Measurements from ENCODE around the gene TNFAIP8. TPM values are rescaled to one million over a fixed set of nuclear protein-coding genes. Genes with fewer than 3 reads are reported as not detected.

Gene TNFAIP8
- total and polyA plus RNA-seq, 2 donors (not counting 1 experiment from before 2014, with no cell fraction given) = 36.7 to 37.7 TPM

- H3K9ac ChIP-seq (ENCODE audit: insufficient read depth, low read length) = no peak overlapping the region
- no peak overlapping the region for H2AFZ ChIP-seq (ENCODE audit: low read length)
- no peaks in the 10 kb centered on the region for H3K9me3 ChIP-seq (ENCODE audit: control insufficient read depth, insufficient read depth, low read depth, low read length)
- H3K36me3 ChIP-seq (ENCODE audit: control insufficient read depth, insufficient read depth, low read length) = no peaks in the 10 kb centered on the region
- TF ChIP-seq EZH2 (IDR thresholded peaks at IDR 0.05; ENCODE audit: low read length, missing control alignments) = no peak
- no peak overlapping the region for H3K4me2 ChIP-seq (ENCODE audit: extremely low read depth, insufficient read depth, low read length)
- no peak overlapping the region for H3K4me3 ChIP-seq (replicated peaks in 1 of 4; ENCODE audit: control extremely low read depth in 1 of 4, insufficient read depth in 1 of 4, low read depth in 3 of 4, low read length in 4 of 4)
- H3K27me3 ChIP-seq (ENCODE audit: control insufficient read depth, insufficient read depth, low read length) = no peaks in the 10 kb centered on the region
- H3K79me2 ChIP-seq (ENCODE audit: control insufficient read depth, insufficient read depth, low read length) = no peaks in the 10 kb centered on the region
- no peaks in the 10 kb centered on the region for H4K20me1 ChIP-seq (ENCODE audit: control insufficient read depth, extremely low read depth, insufficient read depth, low read length)
- H3K4me1 ChIP-seq (ENCODE audit: control insufficient read depth, extremely low read depth, insufficient read depth, low read length) = peaks cover 2% of the 10 kb centered on the region
- peak in 1 of 2 donors; percentile 56 for DNase-seq (ENCODE audit: low read depth in 2 of 2)
- H3K27ac ChIP-seq (ENCODE audit: insufficient read depth, low read length) = no peak overlapping the region
Observed at GRCh38 chr5:119378075-119378700, 22.4 kb downstream of the TNFAIP8 start.

GRCh38 chr5:119379096-119379495 is 23.3 kb downstream of the TNFAIP8 start:
- no peak overlapping the region for H3K9ac ChIP-seq (ENCODE audit: insufficient read depth, low read length)
- no peaks in the 10 kb centered on the region for H3K9me3 ChIP-seq (ENCODE audit: control insufficient read depth, insufficient read depth, low read depth, low read length)
- H2AFZ ChIP-seq (ENCODE audit: low read length) = no peak overlapping the region
- H4K20me1 ChIP-seq (ENCODE audit: control insufficient read depth, extremely low read depth, insufficient read depth, low read length) = no peaks in the 10 kb centered on the region
- TF ChIP-seq CTCF (conservative IDR thresholded peaks at IDR 0.05 in 1 of 2, IDR thresholded peaks at IDR 0.05 in 1 of 2; ENCODE audit: low read depth in 1 of 2, low read length in 2 of 2) (no peak), EZH2 (IDR thresholded peaks at IDR 0.05; ENCODE audit: low read length, missing control alignments) (no peak)
- no peak overlapping the region for H3K4me3 ChIP-seq (replicated peaks in 1 of 4; ENCODE audit: control extremely low read depth in 1 of 4, insufficient read depth in 1 of 4, low read depth in 3 of 4, low read length in 4 of 4)
- no peak for DNase-seq (ENCODE audit: low read depth in 2 of 2)
- no peak overlapping the region for H3K27ac ChIP-seq (ENCODE audit: insufficient read depth, low read length)
- no peaks in the 10 kb centered on the region for H3K36me3 ChIP-seq (ENCODE audit: control insufficient read depth, insufficient read depth, low read length)
- no peaks in the 10 kb centered on the region for H3K79me2 ChIP-seq (ENCODE audit: control insufficient read depth, insufficient read depth, low read length)
- no peaks in the 10 kb centered on the region for H3K27me3 ChIP-seq (ENCODE audit: control insufficient read depth, insufficient read depth, low read length)
- no peak overlapping the region for H3K4me2 ChIP-seq (ENCODE audit: extremely low read depth, insufficient read depth, low read length)
- H3K4me1 ChIP-seq (ENCODE audit: control insufficient read depth, extremely low read depth, insufficient read depth, low read length) = peaks cover 2% of the 10 kb centered on the region

- DNase-seq (ENCODE audit: low read depth in 2 of 2) = no peak
- no peaks in the 10 kb centered on the region for H3K79me2 ChIP-seq (ENCODE audit: control insufficient read depth, insufficient read depth, low read length)
- H3K36me3 ChIP-seq (ENCODE audit: control insufficient read depth, insufficient read depth, low read length) = no peaks in the 10 kb centered on the region
- no peak overlapping the region for H3K4me3 ChIP-seq (replicated peaks in 1 of 4; ENCODE audit: control extremely low read depth in 1 of 4, insufficient read depth in 1 of 4, low read depth in 3 of 4, low read length in 4 of 4)
- no peak overlapping the region for H2AFZ ChIP-seq (ENCODE audit: low read length)
- no peaks in the 10 kb centered on the region for H4K20me1 ChIP-seq (ENCODE audit: control insufficient read depth, extremely low read depth, insufficient read depth, low read length)
- TF ChIP-seq CTCF (conservative IDR thresholded peaks at IDR 0.05 in 1 of 2, IDR thresholded peaks at IDR 0.05 in 1 of 2; ENCODE audit: low read depth in 1 of 2, low read length in 2 of 2) (no peak), EZH2 (IDR thresholded peaks at IDR 0.05; ENCODE audit: low read length, missing control alignments) (no peak)
- no peak overlapping the region for H3K9ac ChIP-seq (ENCODE audit: insufficient read depth, low read length)
- no peak overlapping the region for H3K4me2 ChIP-seq (ENCODE audit: extremely low read depth, insufficient read depth, low read length)
- no peak overlapping the region for H3K27ac ChIP-seq (ENCODE audit: insufficient read depth, low read length)
- H3K9me3 ChIP-seq (ENCODE audit: control insufficient read depth, insufficient read depth, low read depth, low read length) = no peaks in the 10 kb centered on the region
- H3K4me1 ChIP-seq (ENCODE audit: control insufficient read depth, extremely low read depth, insufficient read depth, low read length) = peaks cover 2% of the 10 kb centered on the region
- no peaks in the 10 kb centered on the region for H3K27me3 ChIP-seq (ENCODE audit: control insufficient read depth, insufficient read depth, low read length)
Observed at GRCh38 chr5:119379942-119380547, 24.2 kb downstream of the TNFAIP8 start.
